Measurements from ENCODE around the gene OR51I1. TPM values are rescaled to one million over a fixed set of nuclear protein-coding genes. Genes with fewer than 3 reads are reported as not detected.

Gene OR51I1
- total RNA-seq, 1 donor from 2014 or later = not detected

GRCh38 chr11:5476186-5476819 is 35.0 kb upstream of the OR51I1 start:
- H3K4me1 Mint-ChIP-seq = no peaks in the 10 kb centered on the region

GRCh38 chr11:5473921-5474320 is 32.6 kb upstream of the OR51I1 start:
- Histone ChIP-seq H3K36me3 (no peaks in the 10 kb centered on the region), H3K4me3 (no peak overlapping the region), H3F3A (ENCODE audit: low read depth) (no peaks in the 10 kb centered on the region), H3K4me2 (no peak overlapping the region), H3K27me3 (no peaks in the 10 kb centered on the region), H3K9ac (no peak overlapping the region), H3K9me3 (ENCODE audit: low read depth) (no peaks in the 10 kb centered on the region), H4K20me1 (ENCODE audit: low read depth) (no peaks in the 10 kb centered on the region), H2AFZ (replicated peaks) (no peak overlapping the region), H3K79me2 (ENCODE audit: low read depth) (no peaks in the 10 kb centered on the region), H3K27ac (no peak overlapping the region), H3K4me1 (no peaks in the 10 kb centered on the region)
- no peaks in the 10 kb centered on the region for H3K27me3 Mint-ChIP-seq (ENCODE audit: insufficient read depth, low read depth)
- H3K4me3 Mint-ChIP-seq = no peak overlapping the region
- no peak for DNase-seq (ENCODE audit: low spot score)
- TF ChIP-seq EZH2phosphoT487 (IDR thresholded peaks at IDR 0.05) (no peak), EZH2 (IDR thresholded peaks at IDR 0.05) (no peak), CTCF (IDR thresholded peaks at IDR 0.05) (no peak)
- no peaks in the 10 kb centered on the region for H3K4me1 Mint-ChIP-seq
- H3K27ac Mint-ChIP-seq = no peak overlapping the region
- H3K9me3 Mint-ChIP-seq = peaks cover 4% of the 10 kb centered on the region
- no peaks in the 10 kb centered on the region for H3K36me3 Mint-ChIP-seq

More at GRCh38 chr11:5476186-5476819, 35.0 kb upstream of the OR51I1 start:
- Histone ChIP-seq H3K27me3 (no peaks in the 10 kb centered on the region), H3K4me1 (no peaks in the 10 kb centered on the region), H3K79me2 (ENCODE audit: low read depth) (no peaks in the 10 kb centered on the region), H3K4me2 (no peak overlapping the region), H4K20me1 (ENCODE audit: low read depth) (no peaks in the 10 kb centered on the region), H3K9me3 (ENCODE audit: low read depth) (no peaks in the 10 kb centered on the region), H3K4me3 (no peak overlapping the region), H3K9ac (no peak overlapping the region), H3K27ac (no peak overlapping the region), H3K36me3 (no peaks in the 10 kb centered on the region), H3F3A (ENCODE audit: low read depth) (no peaks in the 10 kb centered on the region), H2AFZ (replicated peaks) (no peak overlapping the region)
- no peak overlapping the region for H3K27ac Mint-ChIP-seq
- peaks cover 4% of the 10 kb centered on the region for H3K9me3 Mint-ChIP-seq
- H3K36me3 Mint-ChIP-seq = no peaks in the 10 kb centered on the region
- no peaks in the 10 kb centered on the region for H3K27me3 Mint-ChIP-seq (ENCODE audit: insufficient read depth, low read depth)
- no peak overlapping the region for H3K4me3 Mint-ChIP-seq
- DNase-seq (ENCODE audit: low spot score) = peak; percentile 73
- TF ChIP-seq CTCF (IDR thresholded peaks at IDR 0.05) = peak; percentile 87
- no peak for TF ChIP-seq EZH2 (IDR thresholded peaks at IDR 0.05)

GRCh38 chr11:5467527-5467926 is 26.2 kb upstream of the OR51I1 start:
- no peak overlapping the region for H3K4me3 Mint-ChIP-seq
- DNase-seq (ENCODE audit: low spot score) = no peak
- no peaks in the 10 kb centered on the region for H3K36me3 Mint-ChIP-seq
- H2AFZ ChIP-seq (replicated peaks) = no peak overlapping the region
- H3K9me3 Mint-ChIP-seq = no peaks in the 10 kb centered on the region
- no peak overlapping the region for H3K4me3 ChIP-seq
- no peaks in the 10 kb centered on the region for H3K79me2 ChIP-seq (ENCODE audit: low read depth)
- H3K9me3 ChIP-seq (ENCODE audit: low read depth) = no peaks in the 10 kb centered on the region
- no peak for TF ChIP-seq CTCF (IDR thresholded peaks at IDR 0.05)
- no peak for TF ChIP-seq EZH2phosphoT487 (IDR thresholded peaks at IDR 0.05)
- TF ChIP-seq EZH2 (IDR thresholded peaks at IDR 0.05) = no peak
- H3K27ac Mint-ChIP-seq = no peak overlapping the region
- no peaks in the 10 kb centered on the region for H3K4me1 Mint-ChIP-seq
- no peak overlapping the region for H3K27ac ChIP-seq
- no peak overlapping the region for H3K9ac ChIP-seq
- H3K4me1 ChIP-seq = no peaks in the 10 kb centered on the region
- H3K27me3 Mint-ChIP-seq (ENCODE audit: insufficient read depth, low read depth) = no peaks in the 10 kb centered on the region
- no peak overlapping the region for H3K4me2 ChIP-seq
- no peaks in the 10 kb centered on the region for H4K20me1 ChIP-seq (ENCODE audit: low read depth)
- H3K27me3 ChIP-seq = no peaks in the 10 kb centered on the region
- H3K36me3 ChIP-seq = no peaks in the 10 kb centered on the region
- H3F3A ChIP-seq (ENCODE audit: low read depth) = no peaks in the 10 kb centered on the region
